H1 (cell line): ENCODE results near the gene RPS6KA2. TPM values are rescaled to one million over a fixed set of nuclear protein-coding genes. Genes with fewer than 3 reads are reported as not detected.

Experiments used
- CTCF ChIA-PET: fragments of 300-600 bp; sonication (Branson Sonifier 250); formaldehyde crosslinking; loops from one replicate; lab custom pipeline; 2021; ENCODE audit not compliant: partially characterized antibody; lab: Charles Lee
- POLR2A ChIA-PET: fragments of 300-600 bp; sonication (Branson Sonifier 250); formaldehyde crosslinking; loops from one replicate; lab custom pipeline; 2021; ENCODE audit warnings: inconsistent platforms; ENCODE audit not compliant: partially characterized antibody; lab: Charles Lee
- DNase-seq, 2 experiments: peaks; one replicate each; pipeline versions ENCODE4 v3.0.0 to v3.0.0-alpha.2; 2010 to 2022; ENCODE audit warnings: low spot score in 2 of 2, low read depth in 1 of 2, mixed read lengths in 1 of 2
- FAIRE-seq: peaks from 2 replicates; lab custom pipeline; 2011; peaks lifted over from hg19 to GRCh38; lab: Jason Lieb, UNC
- H2AFZ ChIP-seq: 2 replicates; pipeline ENCODE4 v1.8.1; 2012; ENCODE audit warnings: low read length, inconsistent platforms
- H2AK5ac ChIP-seq: 2 replicates; pipeline ENCODE4 v1.6.1; 2013; ENCODE audit warnings: low read depth, low read length
- H2BK120ac ChIP-seq: replicated peaks from 2 replicates; pipeline ENCODE3; 2013; ENCODE audit warnings: low read depth, low read length, inconsistent platforms
- H2BK12ac ChIP-seq: 2 replicates; pipeline ENCODE4 v1.6.1; 2013; ENCODE audit warnings: low read depth, low read length
- H2BK15ac ChIP-seq: 2 replicates; pipeline ENCODE4 v1.6.1; 2013; ENCODE audit warnings: low read length
- H2BK20ac ChIP-seq: 2 replicates; pipeline ENCODE4 v1.6.1; 2013; ENCODE audit warnings: low read length
- H2BK5ac ChIP-seq: 2 replicates; pipeline ENCODE4 v1.6.1; 2013; ENCODE audit warnings: low read depth, low read length
- H3K14ac ChIP-seq: 2 replicates; pipeline ENCODE4 v1.6.1; 2013; ENCODE audit warnings: inconsistent platforms; ENCODE audit not compliant: insufficient read length
- H3K18ac ChIP-seq: 2 replicates; pipeline ENCODE4 v1.6.1; 2013; ENCODE audit warnings: low read length; ENCODE audit errors: extremely low read depth
- H3K23ac ChIP-seq: 2 replicates; pipeline ENCODE4 v1.6.1; 2013; ENCODE audit warnings: inconsistent platforms; ENCODE audit not compliant: insufficient read length
- H3K23me2 ChIP-seq: 2 replicates; pipeline ENCODE4 v1.6.1; 2013; ENCODE audit warnings: low read depth, low read length
- H3K27ac ChIP-seq: 2 replicates; pipeline ENCODE4 v1.6.1; 2011; ENCODE audit warnings: low read depth, low read length, inconsistent platforms
- H3K27me3 ChIP-seq, 4 experiments: replicated peaks in 1 of 4; 1 replicate in 1 of 4; 2 replicates in 3 of 4; pipeline versions ENCODE4 v1.6.1 to v1.8.1; 2011 to 2013; ENCODE audit warnings: low read length in 3 of 4, mild to moderate bottlenecking in 3 of 4, inconsistent platforms in 2 of 4, mixed read lengths in 2 of 4, moderate library complexity in 1 of 4; ENCODE audit not compliant: control insufficient read depth in 3 of 4, insufficient read depth in 3 of 4; ENCODE audit errors: extremely low read depth in 1 of 4
- H3K36me3 ChIP-seq, 4 experiments: 2 replicates each; pipeline versions ENCODE4 v1.6.1 to v1.8.1; 2011 to 2013; ENCODE audit warnings: mild to moderate bottlenecking in 4 of 4, low read length in 3 of 4, moderate library complexity in 2 of 4, control low read depth in 1 of 4, inconsistent platforms in 1 of 4; ENCODE audit not compliant: insufficient read depth in 4 of 4, control insufficient read depth in 2 of 4
- H3K4ac ChIP-seq: replicated peaks from 2 replicates; pipeline ENCODE3; 2013; ENCODE audit warnings: low read length, low read depth, mixed read lengths, inconsistent platforms; ENCODE audit not compliant: insufficient read length
- H3K4me1 ChIP-seq, 4 experiments: replicated peaks in 1 of 4; 1 replicate in 1 of 4; 2 replicates in 3 of 4; pipeline versions ENCODE4 v1.6.1 to v1.8.1; 2011 to 2013; ENCODE audit warnings: low read length in 3 of 4, inconsistent platforms in 2 of 4, mixed read lengths in 1 of 4; ENCODE audit not compliant: insufficient read depth in 4 of 4, control insufficient read depth in 3 of 4
- H3K4me2 ChIP-seq, 2 experiments: 2 replicates each; pipeline versions ENCODE4 v1.6.1 to v1.8.1; 2011 to 2013; ENCODE audit warnings: low read depth in 2 of 2, low read length in 2 of 2, control low read depth in 1 of 2, inconsistent platforms in 1 of 2, mild to moderate bottlenecking in 1 of 2; ENCODE audit not compliant: insufficient read depth in 1 of 2
- H3K4me3 ChIP-seq, 4 experiments: fragments of 200-600, 300-600 bp in 1 of 4; sonication (generic), shearing (Covaris generic), sonication (Bioruptor Twin) in 1 of 4; 2 replicates each; pipeline versions ENCODE4 v1.5.1 to v1.8.1; 2011 to 2016; ENCODE audit warnings: low read length in 4 of 4, low read depth in 3 of 4, control low read depth in 2 of 4, inconsistent platforms in 2 of 4, mild to moderate bottlenecking in 2 of 4, mixed read lengths in 1 of 4, moderate library complexity in 1 of 4; ENCODE audit not compliant: insufficient read depth in 2 of 4; ENCODE audit errors: extremely low read depth in 1 of 4
- H3K56ac ChIP-seq: replicated peaks from 2 replicates; pipeline ENCODE3; 2013; ENCODE audit warnings: low read depth, mild to moderate bottlenecking, mixed read lengths, low read length, inconsistent platforms; ENCODE audit not compliant: insufficient read length
- H3K79me1 ChIP-seq: 2 replicates; pipeline ENCODE4 v1.6.1; 2013; ENCODE audit warnings: low read depth, low read length, control low read depth
- H3K79me2 ChIP-seq, 2 experiments: 2 replicates each; pipeline versions ENCODE4 v1.6.1 to v1.8.1; 2012 to 2013; ENCODE audit warnings: low read length in 2 of 2, mild to moderate bottlenecking in 2 of 2, inconsistent platforms in 1 of 2; ENCODE audit not compliant: insufficient read depth in 2 of 2, control insufficient read depth in 1 of 2
- H3K9ac ChIP-seq, 4 experiments: replicated peaks in 1 of 4; 1 replicate in 1 of 4; 2 replicates in 3 of 4; pipeline versions ENCODE4 v1.6.1 to v1.8.1; 2011 to 2013; ENCODE audit warnings: low read depth in 3 of 4, low read length in 3 of 4, control low read depth in 2 of 4, mild to moderate bottlenecking in 2 of 4, moderate library complexity in 2 of 4, inconsistent platforms in 1 of 4; ENCODE audit errors: extremely low read depth in 1 of 4
- H3K9me3 ChIP-seq, 2 experiments: 2 replicates each; pipeline versions ENCODE4 v1.6.1 to v1.8.1; 2012 to 2013; ENCODE audit warnings: mild to moderate bottlenecking in 2 of 2, moderate library complexity in 2 of 2, control low read depth in 1 of 2, inconsistent platforms in 1 of 2, low read depth in 1 of 2, low read length in 1 of 2, mixed read lengths in 1 of 2; ENCODE audit not compliant: insufficient read depth in 2 of 2
- H4K20me1 ChIP-seq, 2 experiments: replicated peaks in 1 of 2; 2 replicates each; pipeline versions ENCODE3 to v1.8.1; 2011 to 2013; ENCODE audit warnings: inconsistent platforms in 2 of 2, low read length in 2 of 2, mild to moderate bottlenecking in 1 of 2; ENCODE audit not compliant: insufficient read depth in 2 of 2, control insufficient read depth in 1 of 2
- H4K5ac ChIP-seq: 2 replicates; pipeline ENCODE4 v1.6.1; 2013; ENCODE audit warnings: low read length, low read depth, mixed read lengths, inconsistent platforms; ENCODE audit not compliant: insufficient read length
- H4K8ac ChIP-seq: 2 replicates; pipeline ENCODE4 v1.8.0; 2013; ENCODE audit warnings: mild to moderate bottlenecking, moderate library complexity, low read length, inconsistent platforms; ENCODE audit not compliant: insufficient read depth; ENCODE audit errors: extremely low read depth
- H4K91ac ChIP-seq: replicated peaks from 2 replicates; pipeline ENCODE3; 2013; ENCODE audit warnings: low read length, mixed read lengths, inconsistent platforms; ENCODE audit not compliant: insufficient read length
- ATF2 ChIP-seq: IDR thresholded peaks from 2 replicates; pipeline ENCODE4 v1.6.1; 2012; ENCODE audit warnings: low read length, inconsistent platforms
- BCL11A ChIP-seq, 2 experiments: IDR thresholded peaks; one replicate each; pipeline ENCODE4 v1.6.1; 2011; ENCODE audit warnings: low read depth in 2 of 2, low read length in 2 of 2, mild to moderate bottlenecking in 2 of 2
- GTF2F1 ChIP-seq: IDR thresholded peaks from 2 replicates; pipeline ENCODE4 v1.6.1; 2012; ENCODE audit warnings: low read depth, low read length, improper control_type of control experiment, borderline replicate concordance
- KDM1A ChIP-seq: fragments of 200-600, 300-600 bp; sonication (generic); IDR thresholded peaks from 2 replicates; pipeline ENCODE4 v1.7.1; 2016; ENCODE audit warnings: mild to moderate bottlenecking, low read length, borderline replicate concordance
- POLR2A ChIP-seq, 2 experiments: IDR thresholded peaks; 1 replicate in 1 of 2; 2 replicates in 1 of 2; pipeline ENCODE4 v1.6.1; 2011; ENCODE audit warnings: low read depth in 2 of 2, low read length in 2 of 2, mild to moderate bottlenecking in 2 of 2; ENCODE audit errors: control extremely low read depth in 1 of 2
- RXRA ChIP-seq: IDR thresholded peaks from 2 replicates; pipeline ENCODE4 v1.6.1; 2011; ENCODE audit warnings: low read depth, mild to moderate bottlenecking, low read length, moderate library complexity; ENCODE audit not compliant: insufficient read depth
- TCF12 ChIP-seq: IDR thresholded peaks from 2 replicates; pipeline ENCODE4 v1.6.1; 2011; ENCODE audit warnings: low read depth, mild to moderate bottlenecking, low read length
- TEAD4 ChIP-seq: IDR thresholded peaks from 2 replicates; pipeline ENCODE4 v1.6.1; 2012; ENCODE audit warnings: low read depth, low read length, inconsistent platforms, mixed read lengths
- WGBS, 2 experiments: shearing (Covaris generic) in 1 of 2; methylation state at CpG; one replicate each; pipeline versions ENCODE4 v1.1.6 to v1.1.7; 2013 to 2015; ENCODE audit warnings: low lambda C conversion rate in 2 of 2, mixed read lengths in 2 of 2, inconsistent platforms in 1 of 2, low coverage in 1 of 2, missing lambda C conversion rate in 1 of 2; ENCODE audit not compliant: insufficient replicate concordance in 2 of 2, insufficient coverage in 1 of 2, insufficient read length in 1 of 2; ENCODE audit errors: extremely low coverage in 1 of 2, missing lambda C conversion rate in 1 of 2; 5-methylcytosine and 5-hydroxymethylcytosine counted together
- polyA plus RNA-seq, 7 experiments: library from polyadenylated mRNA; depleted of rRNA in 3 of 7; stranded (reverse) in 5 of 7; unstranded in 2 of 7; fragments of >200 nt in 5 of 7; fragments of 200-250 nt in 2 of 7; gene quantifications; 1 replicate in 5 of 7; 2 replicates in 1 of 7; 4 replicates in 1 of 7; pipeline versions ENCODE4 v1.2.1 to v1.2.3, GENCODE V29; 2011 to 2013; ENCODE audit warnings: missing spikeins in 2 of 7, mixed read lengths in 2 of 7
- total RNA-seq: library from RNA; stranded (reverse); fragmentation: NEBNext Ultra II Directional; extraction: Animal tissue kit (Norgen Biotek cat#: 25700); gene quantifications from 2 replicates; pipeline ENCODE4 v1.2.1, GENCODE V29; 2021

RPS6KA2 gene
- total and polyA plus RNA-seq, 2 of the 8 experiments (the other 6 are each of a cell fraction or from before 2014, with no cell fraction given), result 8.8 to 25.7 TPM

- Histone ChIP-seq H2AK5ac (no peak overlapping the region), H3K23ac (no peak overlapping the region), H3K27me3 (peaks cover 0 to 26% (median 13%) of the 10 kb centered on the region in 4 experiments; a peak in 6 of 7 replicates), H4K5ac (no peak overlapping the region), H3K27ac (no peak overlapping the region), H3K4me1 (peaks cover 0 to 16% (median 3%) of the 10 kb centered on the region in 4 experiments; a peak in 5 of 7 replicates), H4K20me1 (peaks cover 0 to 1% of the 10 kb centered on the region in 2 experiments), H3K4ac (no peak overlapping the region), H2BK20ac (no peak overlapping the region), H3K79me2 (no peaks in the 10 kb centered on the region), H3K4me3 (no peak overlapping the region), H4K8ac (no peak overlapping the region), H3K23me2 (peaks cover 8% of the 10 kb centered on the region), H2BK5ac (no peak overlapping the region), H2BK12ac (no peak overlapping the region), H2BK15ac (no peak overlapping the region), H4K91ac (no peak overlapping the region), H3K14ac (no peak overlapping the region), H2BK120ac (no peak overlapping the region), H3K36me3 (no peaks in the 10 kb centered on the region), H3K79me1 (no peaks in the 10 kb centered on the region), H3K18ac (no peak overlapping the region), H3K9me3 (no peaks in the 10 kb centered on the region), H3K9ac (no peak overlapping the region), H3K4me2 (no peak overlapping the region), H2AFZ (no peak overlapping the region), H3K56ac (no peak overlapping the region)
- DNase-seq (no peak), FAIRE-seq (no peak)
- POLR2A ChIA-PET, result no interaction called here
- WGBS, 2 experiments, result 90% methylated on average over 5 of the region's 5 CpGs; no CpG with 5 or more reads in 1 of the 2 experiments
- CTCF ChIA-PET, result interaction anchor here (0.6 kb wide), 1 partner anchor 103 kb away, joined by 3 read pairs; no protein-coding TSS in a partner anchor
- TF ChIP-seq TEAD4 (no peak), TCF12 (no peak), POLR2A (IDR thresholded peaks at IDR 0.05; ENCODE audit: control extremely low read depth in 1 of 2, low read depth in 2 of 2, low read length in 2 of 2) (no peak), BCL11A (IDR thresholded peaks at IDR 0.05; ENCODE audit: low read depth in 2 of 2, low read length in 2 of 2) (no peak), KDM1A (no peak), RXRA (no peak), ATF2 (no peak), GTF2F1 (no peak)
These were observed 33.2 kb upstream of the RPS6KA2 start for GRCh38 chr6:166660157-166660688.
